T1000 (cell line): Measurements from ENCODE around the gene AK9.
"Not testable (repeated sequence)": the region's sequence is repeated elsewhere in the genome, so short reads cannot be mapped to it uniquely, and the experiment has no call there.

Source experiments
- DNase-seq: peaks from one replicate; lab custom pipeline; 2025; ENCODE audit warnings: mixed read lengths; lab: John Stamatoyannopoulos, UW

The AK9 gene

GRCh38 chr6:109690737-109691621, at the start of gene AK9, which contains the start of gene FIG4:
Gene AK9 (minus strand): TSS chr6:109691202. CDS start chr6:109675745, 15,457 bp downstream.
Gene FIG4 (plus strand): TSS chr6:109691296. CDS start chr6:109691436, 140 bp downstream.
- peak; percentile 86 for DNase-seq

GRCh38 chr6:109740787-109741186, 49.8 kb upstream of the AK9 start:
- DNase-seq, result no peak

- no peak for DNase-seq
These were observed 48.7 kb upstream of the AK9 start for GRCh38 chr6:109739686-109740085.

- no peak for DNase-seq
These were observed 47.7 kb upstream of the AK9 start for GRCh38 chr6:109738667-109739066.

GRCh38 chr6:109738255-109738654, 47.3 kb upstream of the AK9 start:
- DNase-seq, result no peak

- DNase-seq, result no peak
These were observed 45.4 kb upstream of the AK9 start for GRCh38 chr6:109736273-109737025.

- not testable (repeated sequence) for DNase-seq
These were observed 34.2 kb upstream of the AK9 start for GRCh38 chr6:109725250-109725649.

GRCh38 chr6:109722564-109723254, 31.7 kb upstream of the AK9 start:
- DNase-seq, result no peak

GRCh38 chr6:109722011-109722410, 31.0 kb upstream of the AK9 start:
- no peak for DNase-seq

- DNase-seq, result no peak
These were observed 29.3 kb upstream of the AK9 start for GRCh38 chr6:109720311-109720710.

GRCh38 chr6:109718991-109719390, 28.0 kb upstream of the AK9 start:
- no peak for DNase-seq

GRCh38 chr6:109717971-109718370, 27.0 kb upstream of the AK9 start:
- no peak for DNase-seq

- no peak for DNase-seq
These were observed 24.6 kb upstream of the AK9 start for GRCh38 chr6:109715616-109716015.

GRCh38 chr6:109714611-109715010, 23.6 kb upstream of the AK9 start:
- DNase-seq, result no peak

GRCh38 chr6:109714166-109714565, 23.2 kb upstream of the AK9 start:
- DNase-seq, result no peak

GRCh38 chr6:109713097-109713496, 22.1 kb upstream of the AK9 start:
- DNase-seq, result no peak

- DNase-seq, result not testable (repeated sequence)
These were observed 17.1 kb upstream of the AK9 start for GRCh38 chr6:109708099-109708498.

GRCh38 chr6:109706513-109706912, 15.5 kb upstream of the AK9 start:
- no peak for DNase-seq

- peak; percentile 68 for DNase-seq
These were observed 14.3 kb upstream of the AK9 start for GRCh38 chr6:109705258-109705657.

GRCh38 chr6:109702791-109703190, 11.8 kb upstream of the AK9 start:
- no peak for DNase-seq

- DNase-seq, result no peak
These were observed 10.8 kb upstream of the AK9 start for GRCh38 chr6:109701774-109702173.

- no peak for DNase-seq
These were observed 10.2 kb upstream of the AK9 start for GRCh38 chr6:109701221-109701620.
